Lower leg skin (tissue), 4 donors: ENCODE results near the gene NCDN. TPM values are rescaled to one million over a fixed set of nuclear protein-coding genes. Genes with fewer than 3 reads are reported as not detected.

Source experiments
- DNase-seq, 2 donors: peaks; one replicate each; pipeline ENCODE4 v3.0.0-alpha.2; 2019; ENCODE audit warnings: low spot score in 2 of 2
- H3K4me3 ChIP-seq: fragments of 200-600 bp; sonication (generic); 2 replicates; pipeline ENCODE4 v1.5.1; 2017; ENCODE audit warnings: mild to moderate bottlenecking, low read depth; ENCODE audit not compliant: poor library complexity, severe bottlenecking
- CTCF ChIP-seq, 3 donors: fragments of 450-650 bp; IDR thresholded peaks; one replicate each; pipeline ENCODE4 v1.5.1; 2016; ENCODE audit warnings: antibody characterized with exemption in 3 of 3, mild to moderate bottlenecking in 3 of 3, moderate library complexity in 2 of 3
- POLR2A ChIP-seq, 2 donors: fragments of 450-650 bp; IDR thresholded peaks; one replicate each; pipeline ENCODE4 v1.6.1; 2016 to 2017; ENCODE audit warnings: antibody characterized with exemption in 2 of 2, mild to moderate bottlenecking in 1 of 2, moderate library complexity in 1 of 2
- WGBS, 2 donors: methylation state at CpG; one replicate each; pipeline ENCODE4 v1.1.5; 2018; 5-methylcytosine and 5-hydroxymethylcytosine counted together
- intact Hi-C: fragments of 100-400 bp; cut with DNase I; formaldehyde crosslinking; loops from one replicate; pipeline ENCODE4 v1.15.0; 2023; ENCODE audit warnings: low total_unique reads
- total RNA-seq, 4 donors: library from RNA; depleted of rRNA; stranded (reverse); fragments of >200 nt; gene quantifications; one replicate each; pipeline ENCODE4 v1.1.0, GENCODE V29; 2016

The NCDN gene
- total RNA-seq = 10 to 100 TPM; 13.7 to 18.4 (median 16.1) TPM

- peak; percentile 96 to 99 for DNase-seq
- intact Hi-C loops = no loop called here
- peak within 1 kb of the TSS; percentile 83 for H3K4me3 ChIP-seq
- WGBS, 2 donors = 0 to 1% methylated on average over 52 of the region's 58 CpGs
- TF ChIP-seq CTCF (IDR thresholded peaks at IDR 0.05) (no peak), POLR2A (IDR thresholded peaks at IDR 0.05) (no peak)
Observed at GRCh38 chr1:35557611-35558373, at the start of gene NCDN. TSS of gene NCDN (plus strand) at chr1:35557799. CDS start at chr1:35558191, 392 bp downstream.

- no peak for DNase-seq
- TF ChIP-seq CTCF (IDR thresholded peaks at IDR 0.05) (no peak), POLR2A (IDR thresholded peaks at IDR 0.05) (no peak)
- intact Hi-C loops = no loop called here
- no peak overlapping the region for H3K4me3 ChIP-seq
Observed at GRCh38 chr1:35507947-35508346, 49.7 kb upstream of the NCDN start.

GRCh38 chr1:35509558-35509957 lies 48.0 kb upstream of the NCDN start:
- intact Hi-C loops = no loop called here
- 77 to 89% methylated on average over 3 of the region's 3 CpGs for WGBS, 2 donors
- H3K4me3 ChIP-seq = no peak overlapping the region
- TF ChIP-seq CTCF (IDR thresholded peaks at IDR 0.05) (no peak), POLR2A (IDR thresholded peaks at IDR 0.05) (no peak)
- no peak for DNase-seq

- no peak for DNase-seq
- no peak overlapping the region for H3K4me3 ChIP-seq
- TF ChIP-seq POLR2A (IDR thresholded peaks at IDR 0.05) (no peak), CTCF (IDR thresholded peaks at IDR 0.05) (no peak)
- intact Hi-C loops = no loop called here
- WGBS, 2 donors = 91 to 99% methylated on average over 2 of the region's 2 CpGs
Observed at GRCh38 chr1:35511305-35511704, 46.3 kb upstream of the NCDN start.

- intact Hi-C loops = no loop called here
- DNase-seq = no peak
- WGBS, 2 donors = 96 to 98% methylated on average over 3 of the region's 3 CpGs
- no peak overlapping the region for H3K4me3 ChIP-seq
- TF ChIP-seq CTCF (IDR thresholded peaks at IDR 0.05) (no peak), POLR2A (IDR thresholded peaks at IDR 0.05) (no peak)
Observed at GRCh38 chr1:35518183-35518582, 39.4 kb upstream of the NCDN start.

- intact Hi-C loops = no loop called here
- 74 to 76% methylated on average over 2 of the region's 2 CpGs for WGBS, 2 donors
- TF ChIP-seq CTCF (IDR thresholded peaks at IDR 0.05) (no peak), POLR2A (IDR thresholded peaks at IDR 0.05) (no peak)
- no peak overlapping the region for H3K4me3 ChIP-seq
- DNase-seq = no peak
Observed at GRCh38 chr1:35519432-35519831, 38.2 kb upstream of the NCDN start.
